ENCODE measurements around the gene ZNF462. TPM values are rescaled to one million over a fixed set of nuclear protein-coding genes. Genes with fewer than 3 reads are reported as not detected.
"Not testable (repeated sequence)": the region's sequence is repeated elsewhere in the genome, so short reads cannot be mapped to it uniquely, and the experiment has no call there.

ZNF462 gene
- total and polyA plus RNA-seq, 5 donors: 5.2 to 34.6 (median 30.7) TPM

- no peak for ATAC-seq
Measured at GRCh38 chr9:106981396-106982287, 118.7 kb downstream of the ZNF462 start.

GRCh38 chr9:106982636-106983035, 119.7 kb downstream of the ZNF462 start:
- DNase-seq (no peak), ATAC-seq (no peak)
- intact Hi-C loops (cut with DNase I): loop anchor here in 1 of 4 donors (10.0 kb wide), 1 partner anchor 118 kb away; the partner anchor contains the start of gene ZNF462
- WGBS: 94% methylated on average over 9 of the region's 9 CpGs
- H3K27ac ChIP-seq (ENCODE audit: low read length): no peak overlapping the region
- H3K27me3 ChIP-seq (ENCODE audit: control insufficient read depth, insufficient read depth): no peaks in the 10 kb centered on the region
- no peaks in the 10 kb centered on the region for H3K9me3 ChIP-seq (ENCODE audit: control insufficient read depth, low read length)
- H3K4me3 ChIP-seq (ENCODE audit: low read length): no peak overlapping the region
- no peaks in the 10 kb centered on the region for H3K4me1 ChIP-seq (ENCODE audit: control insufficient read depth, insufficient read depth, low read length)

More at GRCh38 chr9:106981396-106982287, 118.7 kb downstream of the ZNF462 start:
- intact Hi-C loops (cut with DNase I): loop anchor here in 1 of 4 donors (10.0 kb wide), 1 partner anchor 117 kb away; the partner anchor contains the start of gene ZNF462
- 93% methylated on average over 10 of the region's 10 CpGs for WGBS
- Histone ChIP-seq H3K4me1 (ENCODE audit: control insufficient read depth, insufficient read depth, low read length) (no peaks in the 10 kb centered on the region), H3K27me3 (ENCODE audit: control insufficient read depth, insufficient read depth) (no peaks in the 10 kb centered on the region), H3K4me3 (ENCODE audit: low read length) (no peak overlapping the region), H3K9me3 (ENCODE audit: control insufficient read depth, low read length) (no peaks in the 10 kb centered on the region), H3K27ac (ENCODE audit: low read length) (no peak overlapping the region)
- DNase-seq: no peak

GRCh38 chr9:106983346-106983745, 120.4 kb downstream of the ZNF462 start:
- H3K27ac ChIP-seq (ENCODE audit: low read length): no peak overlapping the region
- no peaks in the 10 kb centered on the region for H3K4me1 ChIP-seq (ENCODE audit: control insufficient read depth, insufficient read depth, low read length)
- H3K4me3 ChIP-seq (ENCODE audit: low read length): no peak overlapping the region
- intact Hi-C loops (cut with DNase I): loop anchor here in 1 of 4 donors (10.0 kb wide), 1 partner anchor 119 kb away; the partner anchor contains the start of gene ZNF462
- no peaks in the 10 kb centered on the region for H3K27me3 ChIP-seq (ENCODE audit: control insufficient read depth, insufficient read depth)
- H3K9me3 ChIP-seq (ENCODE audit: control insufficient read depth, low read length): no peaks in the 10 kb centered on the region
- WGBS: 91% methylated on average over 2 of the region's 2 CpGs
- ATAC-seq: no peak
- no peak for DNase-seq

- not testable (repeated sequence) for H3K27me3 ChIP-seq (ENCODE audit: control insufficient read depth, insufficient read depth); DNase-seq; H3K27ac ChIP-seq (ENCODE audit: low read length); ATAC-seq; H3K4me3 ChIP-seq (ENCODE audit: low read length); H3K4me1 ChIP-seq (ENCODE audit: control insufficient read depth, insufficient read depth, low read length); H3K9me3 ChIP-seq (ENCODE audit: control insufficient read depth, low read length)
- intact Hi-C loops (cut with DNase I): loop anchor here in 1 of 4 donors (10.0 kb wide), 1 partner anchor 125 kb away; the partner anchor contains the start of gene ZNF462
- WGBS: 97% methylated on average over 2 of the region's 2 CpGs
Measured at GRCh38 chr9:106989904-106990303, 126.9 kb downstream of the ZNF462 start.

- ATAC-seq (no peak), DNase-seq (no peak)
- H3K27me3 ChIP-seq (ENCODE audit: control insufficient read depth, insufficient read depth): no peaks in the 10 kb centered on the region
- H3K27ac ChIP-seq (ENCODE audit: low read length): no peak overlapping the region
- intact Hi-C loops (cut with DNase I): no loop called here
- WGBS: 97% methylated on average over 5 of the region's 5 CpGs
- H3K9me3 ChIP-seq (ENCODE audit: control insufficient read depth, low read length): no peaks in the 10 kb centered on the region
- no peak overlapping the region for H3K4me3 ChIP-seq (ENCODE audit: low read length)
- no peaks in the 10 kb centered on the region for H3K4me1 ChIP-seq (ENCODE audit: control insufficient read depth, insufficient read depth, low read length)
Measured at GRCh38 chr9:106992186-106992585, 129.2 kb downstream of the ZNF462 start.

GRCh38 chr9:106993603-106994002, 130.6 kb downstream of the ZNF462 start:
- no peaks in the 10 kb centered on the region for H3K27me3 ChIP-seq (ENCODE audit: control insufficient read depth, insufficient read depth)
- WGBS: 100% methylated on average over 1 of the region's 1 CpG
- no peak overlapping the region for H3K4me3 ChIP-seq (ENCODE audit: low read length)

GRCh38 chr9:106994463-106994862, 131.5 kb downstream of the ZNF462 start:
- Histone ChIP-seq H3K27me3 (ENCODE audit: control insufficient read depth, insufficient read depth) (no peaks in the 10 kb centered on the region), H3K4me1 (ENCODE audit: control insufficient read depth, insufficient read depth, low read length) (no peaks in the 10 kb centered on the region), H3K27ac (ENCODE audit: low read length) (no peak overlapping the region), H3K4me3 (ENCODE audit: low read length) (no peak overlapping the region), H3K9me3 (ENCODE audit: control insufficient read depth, low read length) (no peaks in the 10 kb centered on the region)
- intact Hi-C loops (cut with DNase I): no loop called here
- WGBS: 80% methylated on average over 4 of the region's 4 CpGs
- ATAC-seq: no peak
- DNase-seq: no peak

More at GRCh38 chr9:106993603-106994002, 130.6 kb downstream of the ZNF462 start:
- Histone ChIP-seq H3K27ac (ENCODE audit: low read length) (no peak overlapping the region), H3K4me1 (ENCODE audit: control insufficient read depth, insufficient read depth, low read length) (no peaks in the 10 kb centered on the region), H3K9me3 (ENCODE audit: control insufficient read depth, low read length) (no peaks in the 10 kb centered on the region)
- ATAC-seq: no peak
- intact Hi-C loops (cut with DNase I): no loop called here
- DNase-seq: no peak

GRCh38 chr9:107000218-107000617, 137.3 kb downstream of the ZNF462 start:
- Histone ChIP-seq H3K4me1 (ENCODE audit: control insufficient read depth, insufficient read depth, low read length) (no peaks in the 10 kb centered on the region), H3K9me3 (ENCODE audit: control insufficient read depth, low read length) (no peaks in the 10 kb centered on the region), H3K27me3 (ENCODE audit: control insufficient read depth, insufficient read depth) (no peaks in the 10 kb centered on the region), H3K27ac (ENCODE audit: low read length) (no peak overlapping the region), H3K4me3 (ENCODE audit: low read length) (no peak overlapping the region)
- ATAC-seq (no peak), DNase-seq (no peak)
- WGBS: 90% methylated on average over 3 of the region's 3 CpGs
- intact Hi-C loops (cut with DNase I): no loop called here

GRCh38 chr9:107005201-107005600, 142.2 kb downstream of the ZNF462 start:
- 76% methylated on average over 3 of the region's 3 CpGs for WGBS
- Histone ChIP-seq H3K9me3 (ENCODE audit: control insufficient read depth, low read length) (no peaks in the 10 kb centered on the region), H3K4me1 (ENCODE audit: control insufficient read depth, insufficient read depth, low read length) (no peaks in the 10 kb centered on the region), H3K4me3 (ENCODE audit: low read length) (no peak overlapping the region), H3K27ac (ENCODE audit: low read length) (no peak overlapping the region), H3K27me3 (ENCODE audit: control insufficient read depth, insufficient read depth) (no peaks in the 10 kb centered on the region)
- no peak for ATAC-seq
- intact Hi-C loops (cut with DNase I): no loop called here
- DNase-seq: no peak

- Histone ChIP-seq H3K27ac (ENCODE audit: low read length) (no peak overlapping the region), H3K27me3 (ENCODE audit: control insufficient read depth, insufficient read depth) (no peaks in the 10 kb centered on the region), H3K4me3 (ENCODE audit: low read length) (no peak overlapping the region), H3K9me3 (ENCODE audit: control insufficient read depth, low read length) (no peaks in the 10 kb centered on the region), H3K4me1 (ENCODE audit: control insufficient read depth, insufficient read depth, low read length) (no peaks in the 10 kb centered on the region)
- DNase-seq (no peak), ATAC-seq (no peak)
- WGBS: 86% methylated on average over 6 of the region's 6 CpGs
- intact Hi-C loops (cut with DNase I): no loop called here
Measured at GRCh38 chr9:107007402-107007801, 144.4 kb downstream of the ZNF462 start.

GRCh38 chr9:107008011-107008410, 145.0 kb downstream of the ZNF462 start:
- DNase-seq (no peak), ATAC-seq (no peak)
- no peaks in the 10 kb centered on the region for H3K9me3 ChIP-seq (ENCODE audit: control insufficient read depth, low read length)
- no peaks in the 10 kb centered on the region for H3K27me3 ChIP-seq (ENCODE audit: control insufficient read depth, insufficient read depth)
- intact Hi-C loops (cut with DNase I): no loop called here
- H3K27ac ChIP-seq (ENCODE audit: low read length): no peak overlapping the region
- no peak overlapping the region for H3K4me3 ChIP-seq (ENCODE audit: low read length)
- no peaks in the 10 kb centered on the region for H3K4me1 ChIP-seq (ENCODE audit: control insufficient read depth, insufficient read depth, low read length)
- WGBS: 86% methylated on average over 3 of the region's 3 CpGs
